Stimulated activated naive CD4-positive, alpha-beta T cell (primary cell): ENCODE measurements around the gene PPP3R1.

ENCODE experiments used
- DNase-seq, 6 experiments: peaks; one replicate each; lab custom pipeline; 2025; lab: John Stamatoyannopoulos, UW

PPP3R1 gene

GRCh38 chr2:68234405-68234804 lies 17.9 kb downstream of the PPP3R1 start:
- no peak for DNase-seq

GRCh38 chr2:68231061-68231372 lies 21.3 kb downstream of the PPP3R1 start:
- no peak for DNase-seq

GRCh38 chr2:68230241-68231060 lies 21.9 kb downstream of the PPP3R1 start:
- no peak for DNase-seq

- DNase-seq = no peak
Measured at GRCh38 chr2:68226794-68227193, 25.5 kb downstream of the PPP3R1 start.

- DNase-seq = peak in 2 of 6 experiments; percentile 17 to 18
Measured at GRCh38 chr2:68225119-68225632, 27.2 kb downstream of the PPP3R1 start.

- no peak for DNase-seq
Measured at GRCh38 chr2:68223419-68223818, 28.9 kb downstream of the PPP3R1 start.

- DNase-seq = no peak
Measured at GRCh38 chr2:68222287-68222686, 30.0 kb downstream of the PPP3R1 start.

GRCh38 chr2:68218343-68218901 lies 33.9 kb downstream of the PPP3R1 start:
- no peak for DNase-seq

GRCh38 chr2:68217729-68218128 lies 34.6 kb downstream of the PPP3R1 start:
- DNase-seq = no peak

GRCh38 chr2:68216454-68217310 lies 35.6 kb downstream of the PPP3R1 start:
- no peak for DNase-seq

GRCh38 chr2:68214381-68214780 lies 38.0 kb downstream of the PPP3R1 start:
- no peak for DNase-seq

GRCh38 chr2:68206793-68207192 lies 45.5 kb downstream of the PPP3R1 start:
- DNase-seq = no peak

GRCh38 chr2:68203587-68203986 lies 48.7 kb downstream of the PPP3R1 start:
- peak in 1 of 6 experiments; percentile 9 for DNase-seq

- DNase-seq = no peak
Measured at GRCh38 chr2:68200157-68200787, 52.1 kb downstream of the PPP3R1 start.

- peak in 5 of 6 experiments; percentile 5 to 64 (median 24) for DNase-seq
Measured at GRCh38 chr2:68196120-68196716, 56.1 kb downstream of the PPP3R1 start.

GRCh38 chr2:68195096-68195495 lies 57.2 kb downstream of the PPP3R1 start:
- DNase-seq = no peak

GRCh38 chr2:68193787-68194372 lies 58.5 kb downstream of the PPP3R1 start:
- no peak for DNase-seq

- DNase-seq = no peak
Measured at GRCh38 chr2:68193144-68193543, 59.2 kb downstream of the PPP3R1 start.

- DNase-seq = no peak
Measured at GRCh38 chr2:68190991-68191731, 61.2 kb downstream of the PPP3R1 start.

GRCh38 chr2:68189991-68190784 lies 62.1 kb downstream of the PPP3R1 start:
- no peak for DNase-seq
